Activated T-helper 17 cell treated with anti-CD3 and anti-CD28 coated beads, Interleukin-2, amount 50 U/mL, for 72 hours (primary cell): ENCODE data around the gene PLEKHG4. TPM values are rescaled to one million over a fixed set of nuclear protein-coding genes. Genes with fewer than 3 reads are reported as not detected.

Experiments
- total RNA-seq, 2 donors: library from RNA; stranded (reverse); gene quantifications; one replicate each; pipeline ENCODE4 v1.2.3, GENCODE V29; 2022

PLEKHG4 gene
- total RNA-seq, 2 donors from 2014 or later = 6.4 to 29.0 TPM

Other genes with a start within 250 kb of the PLEKHG4 start
- 10 to 100 TPM; 14.8 to 18.0 TPM for gene PHAF1, start 169.6 kb upstream of the PLEKHG4 start, total RNA-seq
- gene B3GNT9, start 128.5 kb upstream of the PLEKHG4 start, total RNA-seq = 10 to 100 TPM in 1 of 2 donors, 1 to 10 TPM in 1; 8.3 to 12.3 TPM
- 10 to 100 TPM; 36.3 to 65.9 TPM for gene TRADD, start 119.6 kb upstream of the PLEKHG4 start, total RNA-seq
- 100 to 1,000 TPM in 1 of 2 donors, 10 to 100 TPM in 1; 33.1 to 108 TPM for gene FBXL8, start 119.6 kb upstream of the PLEKHG4 start, total RNA-seq
- gene HSF4, start 114.8 kb upstream of the PLEKHG4 start, total RNA-seq = 100 to 1,000 TPM in 1 of 2 donors, 10 to 100 TPM in 1; 71.3 to 325 TPM
- gene NOL3, start 109.0 kb upstream of the PLEKHG4 start, total RNA-seq = 100 to 1,000 TPM in 1 of 2 donors, 10 to 100 TPM in 1; 30.0 to 194 TPM
- gene MATCAP1, start 95.6 kb upstream of the PLEKHG4 start, total RNA-seq = 100 to 1,000 TPM in 1 of 2 donors, 10 to 100 TPM in 1; 47.0 to 118 TPM
- gene EXOC3L1, start 89.4 kb upstream of the PLEKHG4 start, total RNA-seq = 1 to 10 TPM in 1 of 2 donors, under 1 TPM in 1; 0.37 to 1.5 TPM
- gene E2F4, start 87.4 kb upstream of the PLEKHG4 start, total RNA-seq = 100 to 1,000 TPM in 1 of 2 donors, 10 to 100 TPM in 1; 90.0 to 141 TPM
- gene ELMO3, start 80.4 kb upstream of the PLEKHG4 start, total RNA-seq = 1 to 10 TPM; 6.6 to 7.1 TPM
- 10 to 100 TPM; 31.7 to 39.5 TPM for gene TMEM208, start 52.4 kb upstream of the PLEKHG4 start, total RNA-seq
- gene FHOD1, start 32.1 kb upstream of the PLEKHG4 start, total RNA-seq = 100 to 1,000 TPM; 104 to 145 TPM
- gene SLC9A5, start 30.6 kb upstream of the PLEKHG4 start, total RNA-seq = 10 to 100 TPM in 1 of 2 donors, 1 to 10 TPM in 1; 3.5 to 15.7 TPM
- 1 to 10 TPM in 1 of 2 donors, under 1 TPM in 1; 0.50 to 4.4 TPM for gene KCTD19, start 47.2 kb downstream of the PLEKHG4 start, total RNA-seq
- 1 to 10 TPM in 1 of 2 donors, not detected in 1; 1.6 TPM for gene LRRC36, start 47.3 kb downstream of the PLEKHG4 start, total RNA-seq
- gene TPPP3, start 114.0 kb downstream of the PLEKHG4 start, total RNA-seq = under 1 TPM in 1 of 2 donors, not detected in 1; 0.19 TPM
- under 1 TPM; 0.52 to 0.74 TPM for gene ZDHHC1, start 136.9 kb downstream of the PLEKHG4 start, total RNA-seq
- 1 to 10 TPM in 1 of 2 donors, under 1 TPM in 1; 0.21 to 1.4 TPM for gene HSD11B2, start 151.6 kb downstream of the PLEKHG4 start, total RNA-seq
- gene ATP6V0D1, start 201.6 kb downstream of the PLEKHG4 start, total RNA-seq = 10 to 100 TPM; 20.6 to 42.1 TPM
- gene AGRP, start 204.0 kb downstream of the PLEKHG4 start, total RNA-seq = not detected
- 10 to 100 TPM; 30.4 to 57.0 TPM for gene RIPOR1, start 249.3 kb downstream of the PLEKHG4 start, total RNA-seq